Activated T-cell treated with anti-CD3 and anti-CD28 coated beads for 48 hours (primary cell): Measurements from ENCODE around the gene PPP2R5B.

Experiments used
- DNase-seq: peaks from one replicate; pipeline ENCODE4 v3.0.0-alpha.2; 2020; ENCODE audit warnings: low read depth

The PPP2R5B gene

DNA sequence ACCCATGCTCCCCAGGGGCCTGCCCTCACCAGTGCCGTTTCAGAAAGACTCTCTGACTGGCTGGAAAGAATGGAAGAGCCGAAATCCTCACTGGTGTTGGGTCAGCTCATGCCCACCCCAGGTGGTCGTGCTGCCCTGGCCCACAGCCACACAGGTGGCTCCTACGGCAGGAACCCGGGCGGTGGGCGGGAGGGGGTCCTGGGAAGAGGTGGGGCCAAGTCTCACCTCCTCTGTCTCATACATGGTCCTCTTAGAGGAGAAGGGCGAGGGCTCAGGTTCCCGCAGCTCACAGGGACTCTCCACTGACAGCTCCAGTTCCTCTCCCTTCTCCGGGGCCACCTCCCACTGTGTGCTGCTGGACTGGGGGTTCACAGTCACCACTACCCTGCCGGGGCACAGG is 15.7 kb upstream of the PPP2R5B start:
- no peak for DNase-seq

DNA sequence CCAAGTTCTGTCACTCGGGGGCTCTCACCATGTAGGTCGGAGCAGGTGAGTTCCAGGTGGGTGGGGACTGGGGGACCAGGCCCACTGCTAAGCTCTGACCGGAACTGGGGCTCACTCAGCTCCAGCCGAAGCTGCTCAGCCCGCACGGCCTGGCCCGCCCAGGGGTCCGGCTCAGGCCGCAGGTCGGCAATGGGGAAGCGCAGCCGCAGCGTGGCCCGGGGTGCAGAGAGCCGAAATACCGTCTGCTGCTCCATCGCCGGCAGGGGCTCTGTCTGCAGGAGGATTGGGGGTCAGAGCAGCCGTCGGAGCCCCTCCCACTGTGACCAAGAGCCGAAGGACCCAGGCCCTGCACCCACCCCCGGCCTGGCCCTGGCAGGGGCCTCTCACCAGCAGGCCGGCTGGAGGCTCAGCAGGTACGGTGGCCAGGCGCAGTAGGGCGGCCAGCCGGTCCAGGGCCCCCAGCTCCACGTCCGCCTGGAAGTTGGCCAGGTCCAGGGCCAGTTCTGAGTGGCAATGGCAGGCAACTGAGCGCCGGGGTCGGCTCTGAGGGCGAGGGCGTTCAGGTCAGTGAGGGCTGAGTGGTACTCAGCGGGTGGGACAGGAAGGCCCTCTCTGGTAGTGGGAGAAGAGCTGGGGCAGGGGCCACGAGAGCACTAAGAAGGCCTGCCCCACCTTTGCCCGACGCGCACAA is 14.7 kb upstream of the PPP2R5B start:
- DNase-seq = no peak

DNA sequence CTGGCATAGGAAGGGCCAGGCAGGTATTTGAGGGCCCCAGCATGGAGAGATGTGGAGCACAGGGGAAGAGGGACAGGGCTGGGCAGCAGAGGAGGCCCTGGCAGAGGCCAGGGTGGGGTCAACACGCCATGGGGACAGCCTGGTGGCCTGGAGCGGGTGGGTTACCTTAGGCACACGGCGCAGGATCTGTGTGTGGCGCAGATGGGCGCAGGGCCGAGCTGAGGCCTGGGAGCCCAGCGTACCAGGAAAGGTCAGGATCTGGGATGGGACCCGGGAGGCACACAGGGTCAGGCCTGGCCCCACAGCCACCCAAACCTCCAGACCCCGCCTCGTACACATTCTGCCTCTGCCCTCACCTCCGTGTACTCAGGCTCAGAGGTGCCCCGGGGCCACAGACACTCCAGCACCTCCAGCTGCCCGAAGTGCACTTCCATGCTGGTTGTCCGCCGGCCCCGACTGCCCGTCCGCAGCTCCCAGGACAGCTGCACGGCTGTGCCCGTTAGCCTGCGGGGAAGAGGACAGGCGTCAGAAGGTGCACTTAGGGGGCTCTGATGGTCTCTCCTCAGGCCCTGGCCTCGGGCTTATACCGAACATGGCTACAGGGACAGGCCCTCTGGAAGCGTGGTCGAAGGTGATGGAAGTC is 13.9 kb upstream of the PPP2R5B start:
- DNase-seq = no peak

DNA sequence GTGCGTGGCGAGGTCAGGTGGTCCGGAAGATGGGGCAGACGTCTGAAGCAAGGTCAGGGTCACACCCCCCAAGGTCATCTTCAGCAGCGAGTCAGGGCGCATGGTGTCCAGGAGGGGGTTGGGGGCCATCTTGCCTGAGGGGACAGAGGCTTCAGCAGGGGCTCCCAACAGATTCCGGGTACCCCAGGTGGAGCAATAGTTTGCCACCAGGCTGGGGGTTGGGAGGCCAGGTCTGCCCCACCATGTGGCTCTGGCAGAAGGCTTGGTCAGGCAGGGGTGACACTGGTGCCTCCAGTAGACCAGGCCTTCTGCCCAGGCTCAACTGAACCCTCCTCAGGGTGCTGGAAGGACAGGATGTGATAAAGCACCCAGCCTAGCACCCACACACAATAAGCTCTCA is 13.3 kb upstream of the PPP2R5B start:
- DNase-seq = no peak

DNA sequence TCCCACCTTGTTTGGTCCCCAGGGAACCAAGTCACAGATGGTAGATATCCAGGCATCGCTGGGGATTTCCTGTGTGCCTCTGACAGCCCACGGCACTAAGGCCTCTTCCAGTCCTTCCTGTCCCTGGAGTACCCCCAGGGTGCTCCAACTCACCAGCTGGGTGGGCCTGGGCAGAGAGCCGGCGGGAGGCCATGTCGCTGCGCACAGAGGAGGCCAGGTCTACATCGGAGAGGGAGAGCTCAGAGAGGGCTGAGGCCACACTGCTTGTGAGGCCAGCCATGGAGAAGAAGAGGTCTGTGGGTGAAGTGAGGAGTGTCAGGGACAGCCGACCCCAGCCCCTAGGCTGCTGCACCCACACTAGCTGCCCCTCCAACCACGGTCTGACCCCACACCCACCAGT is 12.8 kb upstream of the PPP2R5B start:
- DNase-seq = no peak

DNA sequence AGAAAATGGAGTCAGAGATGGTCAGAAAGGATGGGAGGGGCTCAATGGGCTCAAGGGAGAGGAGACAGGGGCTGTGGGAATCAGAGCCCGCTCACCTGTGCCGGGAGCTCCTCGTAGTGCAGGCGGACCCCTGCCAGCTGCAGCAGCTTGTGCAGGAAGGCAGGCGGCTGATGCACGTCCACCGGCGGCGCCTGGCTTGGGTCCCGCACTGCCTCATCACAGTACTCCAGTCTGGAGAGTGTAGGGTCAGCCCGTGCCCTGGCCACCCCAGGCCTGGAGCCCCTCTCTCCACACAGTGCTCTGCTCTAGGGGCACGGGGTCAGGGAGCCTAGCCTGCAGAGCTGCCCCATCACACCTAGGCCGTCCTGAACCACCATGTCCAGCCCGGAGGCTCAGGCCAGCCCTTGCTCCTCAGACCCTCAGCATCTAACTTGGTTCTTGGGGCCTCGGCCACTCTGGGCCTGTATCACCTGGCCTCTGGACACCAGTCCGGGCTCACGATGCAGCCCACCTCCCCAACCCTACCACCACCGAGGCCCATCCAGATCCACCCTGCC is 11.2 kb upstream of the PPP2R5B start:
- DNase-seq = no peak

DNA sequence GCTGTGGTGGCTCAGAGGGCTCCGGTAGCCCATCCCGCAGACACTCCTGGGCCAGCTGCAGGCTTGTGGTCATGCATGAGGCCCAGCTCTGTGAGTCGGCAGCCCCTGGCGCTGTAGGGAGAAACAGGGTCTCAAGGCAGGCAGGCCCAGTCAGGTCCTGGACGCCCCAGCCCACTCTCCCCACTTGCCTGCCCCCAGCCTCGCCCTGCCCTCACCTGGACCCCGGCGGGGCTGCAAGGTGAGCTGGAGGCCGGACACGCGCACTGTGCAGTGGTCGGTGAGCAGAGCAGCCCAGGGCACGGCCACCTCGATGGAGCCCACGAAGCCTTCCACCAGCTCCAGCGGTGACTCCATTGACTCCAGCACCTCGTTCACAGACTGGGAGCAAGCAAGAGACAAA is 10.4 kb upstream of the PPP2R5B start:
- DNase-seq = no peak

DNA sequence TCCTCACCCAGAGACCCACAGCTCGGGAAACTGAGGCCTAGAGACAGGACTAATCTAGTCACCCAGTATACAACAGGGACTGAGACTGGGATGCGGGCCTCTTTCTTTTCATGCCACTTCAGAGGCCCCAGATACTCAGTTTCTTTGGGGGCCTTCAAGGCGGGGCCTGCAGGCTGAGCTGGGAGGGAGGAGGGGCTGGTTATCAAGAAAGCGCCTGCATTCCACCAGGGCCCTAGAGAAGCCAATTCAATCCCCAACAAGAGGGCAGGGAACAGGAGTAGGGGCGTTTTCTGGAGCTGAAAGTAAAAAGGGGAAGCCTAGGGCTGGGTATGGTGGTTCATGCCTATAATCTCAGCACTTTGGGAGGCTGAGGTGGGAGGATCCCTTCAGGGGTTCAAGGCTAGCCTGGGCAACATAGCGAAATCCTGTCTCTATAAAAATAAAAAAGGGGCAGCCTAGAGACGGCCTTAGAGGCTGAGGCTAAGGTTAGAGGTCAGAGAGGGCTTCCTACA is 9.1 kb upstream of the PPP2R5B start:
- no peak for DNase-seq

DNA sequence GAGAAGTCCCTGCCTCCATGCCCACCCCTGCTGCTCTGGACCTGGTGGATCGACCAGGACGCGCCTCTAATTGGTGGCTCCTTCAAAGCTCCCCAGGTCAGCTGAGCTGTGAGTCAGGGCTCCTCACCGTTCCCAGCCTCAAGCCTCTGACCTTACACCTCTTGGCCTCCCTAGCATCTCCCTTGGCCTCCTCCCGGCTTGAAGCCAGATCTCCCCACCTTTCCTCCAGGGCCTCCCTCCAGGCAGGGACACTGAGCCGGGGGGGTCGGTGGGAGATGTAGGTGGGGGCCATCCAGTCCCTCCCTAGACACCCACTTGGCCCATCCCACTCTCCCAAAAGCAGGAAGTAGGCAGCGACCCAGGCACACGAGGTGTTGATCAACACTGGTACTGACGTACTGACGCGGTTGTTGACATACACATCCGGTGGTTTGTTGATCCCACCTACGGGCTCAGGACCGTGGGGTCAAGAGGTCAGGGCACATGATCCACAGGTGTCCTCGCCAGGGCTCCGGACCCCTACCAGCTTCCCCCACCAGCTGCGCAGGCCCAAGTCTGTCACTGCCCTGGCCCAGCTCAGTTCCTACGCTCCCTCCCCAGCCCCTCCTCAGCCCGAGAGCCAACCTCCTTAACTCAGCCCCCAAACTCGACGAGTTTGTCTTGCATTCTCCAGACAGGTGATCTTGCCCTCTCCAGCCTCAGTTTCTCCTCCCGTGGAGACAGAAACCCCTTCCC is 8.3 kb upstream of the PPP2R5B start:
- no peak for DNase-seq

DNA sequence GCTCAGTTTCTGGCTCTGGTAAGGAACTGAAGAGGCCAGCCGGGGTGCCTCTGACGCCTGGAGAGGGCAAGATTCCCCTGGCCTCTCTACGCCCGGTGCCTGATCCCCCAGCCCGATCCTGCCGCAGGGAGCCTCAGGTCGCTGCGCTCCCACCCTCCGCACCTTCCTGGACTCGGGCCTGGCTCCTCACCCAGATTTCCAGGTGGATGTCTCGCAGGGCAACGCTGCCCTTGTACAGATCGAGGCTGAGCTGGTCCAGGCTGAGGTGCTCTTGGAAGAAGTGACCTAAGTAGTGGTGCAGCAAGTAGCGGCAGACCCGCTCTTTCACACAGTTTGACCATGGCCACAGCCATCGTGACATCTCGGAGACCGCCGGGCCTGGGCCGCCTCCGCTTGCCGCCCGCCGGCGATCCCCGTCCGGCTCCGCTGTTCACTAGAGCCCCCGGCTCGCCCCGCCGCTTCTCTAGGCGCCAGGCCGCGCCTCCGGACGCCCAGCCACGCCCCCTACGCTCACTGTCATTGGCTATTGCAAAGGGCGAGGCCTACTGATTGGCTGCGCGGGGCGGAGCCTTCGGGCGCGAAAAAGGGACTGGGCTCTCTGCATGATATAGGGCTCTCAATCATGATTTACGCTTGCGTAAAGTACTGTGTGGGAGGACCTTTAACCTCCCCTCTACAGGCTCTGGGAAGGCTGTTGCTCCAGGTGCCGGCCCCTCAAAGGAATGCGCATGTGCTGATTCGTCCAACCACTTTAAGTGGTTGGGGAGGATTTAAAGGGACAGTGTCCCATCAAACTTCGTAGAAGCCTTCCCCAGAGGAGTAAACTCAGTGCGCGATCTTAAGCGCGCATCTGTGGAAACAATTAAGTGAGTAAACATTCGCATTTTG is 7.5 kb upstream of the PPP2R5B start, which contains the start of gene ATG2A:
Gene ATG2A (minus strand): TSS at position 435 of the 888 bp plus-strand sequence. CDS start 74 bp downstream, at position 361.
- DNase-seq = peak; percentile 98

DNA sequence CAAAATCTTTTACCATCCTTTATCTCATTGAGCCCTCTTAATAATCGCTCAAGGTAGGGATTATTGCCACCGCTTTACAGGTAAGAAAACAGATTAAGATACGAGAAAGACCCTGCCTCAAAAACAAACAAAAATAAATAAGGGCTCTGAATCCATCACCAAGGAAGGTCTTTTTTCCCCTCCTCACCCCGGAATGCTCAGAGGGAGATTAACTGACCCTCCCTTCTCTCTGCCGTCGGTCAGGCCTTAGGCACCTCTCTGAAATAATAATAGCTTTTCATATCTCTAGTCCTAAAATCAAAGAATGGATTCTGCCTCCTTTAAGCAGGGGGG is 6.9 kb upstream of the PPP2R5B start:
- no peak for DNase-seq

DNA sequence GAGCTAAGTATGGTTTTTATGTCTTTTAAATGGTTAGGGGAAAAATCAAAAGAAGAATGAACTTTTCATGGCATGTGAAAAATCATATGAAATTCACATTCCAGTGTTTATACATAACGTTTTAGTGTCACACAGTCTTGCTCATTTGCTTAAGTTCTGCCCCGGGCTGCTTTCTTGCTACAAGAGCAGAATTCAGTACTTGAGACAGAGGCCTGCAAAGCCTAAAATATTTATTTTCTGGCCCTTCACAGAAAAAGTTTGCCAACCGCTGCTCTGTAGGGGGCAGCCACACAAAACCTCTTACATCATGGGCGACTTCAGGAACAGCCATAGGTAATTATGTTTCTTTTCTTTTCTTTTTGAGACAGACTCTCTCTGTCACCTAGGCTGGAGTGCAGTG is 6.5 kb upstream of the PPP2R5B start:
- no peak for DNase-seq

DNA sequence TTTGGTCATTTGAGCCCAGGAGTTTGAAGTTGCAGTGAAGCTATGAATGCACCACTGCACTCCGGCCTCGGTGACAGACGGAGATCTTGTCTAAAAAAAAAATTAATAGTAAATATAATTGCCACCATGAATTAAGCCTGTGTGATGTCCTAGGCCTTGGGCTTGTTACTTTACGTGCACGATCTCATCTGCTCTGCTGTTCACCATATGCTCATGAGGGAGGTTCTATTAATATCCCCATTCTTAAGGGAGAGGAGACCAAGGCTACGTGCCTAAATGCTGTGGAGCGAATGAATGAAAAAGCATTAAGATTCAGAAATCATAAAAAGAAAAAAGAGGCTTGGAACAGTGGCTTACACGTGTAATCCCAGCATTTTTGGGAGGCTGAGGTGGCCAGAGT is 4.9 kb upstream of the PPP2R5B start:
- DNase-seq = no peak

DNA sequence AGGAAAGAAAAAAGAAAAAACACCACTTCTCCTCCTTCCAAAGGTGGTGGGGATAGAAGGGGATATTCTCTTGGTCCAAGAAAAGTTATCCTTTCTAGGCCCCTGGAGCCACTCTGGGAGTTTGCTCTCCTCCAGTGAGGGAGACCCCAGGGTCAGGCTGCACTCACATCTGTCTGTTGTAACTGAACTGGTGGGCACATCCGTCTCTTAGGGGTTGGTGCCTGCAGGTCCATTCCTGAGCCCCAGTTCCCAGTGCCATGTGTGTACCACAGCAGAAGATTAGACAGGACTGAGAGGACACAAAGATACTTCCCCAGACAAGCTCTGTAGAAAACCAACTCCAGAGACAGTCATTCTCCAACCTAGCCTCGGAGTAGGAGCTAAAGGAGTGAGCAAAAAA is 4.4 kb upstream of the PPP2R5B start:
- no peak for DNase-seq

DNA sequence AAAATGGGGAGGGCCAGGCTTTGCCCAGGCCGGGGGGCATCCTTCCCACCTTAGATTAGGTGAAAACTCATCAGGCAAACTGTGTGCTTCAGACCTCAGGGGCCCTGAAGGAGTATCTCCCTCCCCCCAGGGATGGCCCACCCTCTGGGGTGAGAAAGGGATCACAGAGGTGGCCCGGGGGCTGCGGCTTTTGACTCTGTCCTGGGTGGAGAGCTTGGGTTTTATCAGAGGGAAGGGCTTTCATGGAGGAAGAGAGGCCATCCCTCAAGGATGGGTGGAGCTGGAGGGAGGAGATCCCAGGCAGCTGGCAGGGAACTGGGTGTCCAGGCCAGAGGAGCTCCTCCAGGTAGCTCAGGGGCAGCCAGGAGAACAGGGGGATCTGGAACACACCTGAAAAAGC is 3.1 kb upstream of the PPP2R5B start:
- DNase-seq = no peak

DNA sequence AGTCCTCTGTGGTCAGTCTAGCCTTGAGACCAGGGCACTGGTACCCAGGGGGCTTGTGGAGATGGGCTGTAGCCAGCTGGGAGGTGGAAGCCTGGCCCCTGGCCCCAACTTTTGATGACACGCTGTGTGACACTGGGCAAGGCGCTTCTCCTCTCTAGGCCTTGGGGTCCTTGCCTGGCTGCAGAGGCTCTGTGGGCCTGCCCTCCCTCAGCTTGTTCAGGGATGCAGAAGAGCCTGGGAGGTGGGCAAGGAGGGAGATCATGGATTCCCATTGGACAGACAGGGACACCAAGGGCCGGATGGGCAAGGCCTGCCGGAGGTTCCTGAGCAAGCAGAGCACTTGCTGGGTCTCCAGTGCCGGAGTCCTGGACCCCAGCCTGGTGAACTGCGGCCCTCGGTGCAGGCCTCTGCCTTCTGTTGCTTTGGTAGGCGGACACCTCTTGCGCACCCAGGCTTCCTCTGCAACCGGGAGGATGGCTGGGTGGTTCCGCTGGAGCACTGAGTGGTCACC is 1.3 kb upstream of the PPP2R5B start:
- DNase-seq = no peak

DNA sequence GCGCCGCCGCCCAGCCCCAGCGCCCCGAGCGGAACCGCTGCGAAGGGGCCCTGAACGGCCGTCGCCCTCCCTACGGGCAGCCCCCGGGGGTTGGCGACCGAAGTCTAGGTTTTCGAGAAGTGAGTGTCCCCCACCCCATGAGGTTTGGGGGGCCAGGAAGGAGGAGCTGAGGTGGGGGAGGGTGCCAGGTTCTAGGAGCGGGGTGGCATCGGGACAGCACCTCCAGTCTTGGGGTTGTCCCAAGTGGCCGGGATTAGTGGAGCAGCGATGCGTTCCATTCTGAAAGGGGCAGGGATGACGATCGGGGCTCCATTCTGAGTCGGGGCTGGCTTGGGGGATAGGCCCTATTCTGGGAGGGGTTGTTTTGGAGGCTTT is 408 bp downstream of the PPP2R5B start:
- DNase-seq = no peak

DNA sequence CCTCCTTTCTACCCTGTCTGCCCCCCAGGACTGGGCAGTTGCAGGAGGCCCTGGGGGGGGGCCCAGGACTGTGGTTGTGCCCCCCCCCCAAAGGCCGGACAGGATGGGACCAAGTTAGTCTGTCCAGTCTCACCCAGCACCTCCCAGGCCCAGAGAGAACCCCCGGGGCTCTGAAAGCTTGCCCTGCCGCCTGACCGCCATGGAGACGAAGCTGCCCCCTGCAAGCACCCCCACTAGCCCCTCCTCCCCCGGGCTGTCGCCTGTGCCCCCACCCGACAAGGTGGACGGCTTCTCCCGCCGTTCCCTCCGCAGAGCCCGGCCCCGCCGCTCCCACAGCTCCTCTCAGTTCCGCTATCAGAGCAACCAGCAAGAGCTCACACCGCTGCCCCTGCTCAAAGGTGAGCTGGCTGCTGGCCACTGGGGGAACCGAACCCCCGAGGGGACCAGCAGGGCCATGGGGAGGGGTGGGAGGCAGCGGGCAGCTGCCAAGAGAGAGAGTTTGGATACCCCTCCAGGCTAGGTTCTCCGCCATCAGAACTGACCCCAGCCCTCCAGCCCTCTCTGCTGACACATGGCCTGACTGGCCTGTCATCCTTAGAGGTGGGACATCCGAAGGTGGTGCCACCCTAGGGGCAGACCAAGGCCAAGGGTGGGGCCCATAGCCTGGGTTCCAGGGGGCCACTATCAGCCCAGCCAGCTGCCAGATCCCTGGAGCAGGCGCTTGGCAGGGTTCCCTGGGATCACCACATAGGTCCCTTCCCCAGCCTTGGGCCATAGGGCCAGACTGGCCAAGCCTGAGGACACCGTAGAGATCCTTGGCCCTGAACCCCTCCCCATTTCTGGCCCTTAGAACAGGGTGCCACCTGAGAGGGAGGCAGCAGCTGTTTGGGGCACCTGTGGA is 1.3 kb downstream of the PPP2R5B start:
- no peak for DNase-seq

DNA sequence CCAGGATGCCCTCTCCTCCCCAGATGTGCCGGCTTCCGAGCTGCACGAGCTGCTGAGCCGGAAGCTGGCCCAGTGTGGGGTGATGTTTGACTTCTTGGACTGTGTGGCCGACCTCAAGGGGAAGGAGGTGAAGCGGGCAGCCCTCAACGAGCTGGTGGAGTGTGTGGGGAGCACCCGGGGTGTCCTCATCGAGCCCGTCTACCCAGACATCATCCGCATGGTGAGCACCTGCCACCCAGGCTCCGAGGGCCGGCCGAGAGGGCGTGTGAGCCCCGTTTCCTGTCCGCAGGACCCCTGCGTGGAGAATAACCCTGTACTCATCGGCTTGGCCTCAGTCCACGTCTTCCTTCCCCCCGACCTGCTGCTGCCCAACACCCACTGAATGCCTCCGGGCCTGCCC is 2.2 kb downstream of the PPP2R5B start:
- no peak for DNase-seq

DNA sequence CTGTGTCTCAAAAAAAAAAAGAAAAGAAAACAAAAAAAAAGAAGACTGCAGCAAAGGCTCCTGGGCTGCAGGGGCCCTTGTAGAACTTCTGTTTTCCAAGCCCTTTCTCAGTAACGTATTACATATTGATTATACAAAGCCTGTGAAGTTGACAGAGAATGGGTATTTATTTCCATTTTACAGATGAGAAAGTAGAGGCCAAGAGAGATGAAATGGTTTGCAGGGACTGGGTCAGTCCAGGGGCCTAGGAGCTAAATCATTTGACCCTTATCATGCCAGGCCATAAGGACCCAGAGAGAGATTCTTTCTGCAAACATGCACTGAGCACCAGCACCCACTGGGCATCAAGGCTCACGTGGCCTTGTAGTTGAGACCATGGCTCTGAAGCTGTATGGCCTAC is 4.5 kb downstream of the PPP2R5B start:
- DNase-seq = no peak

DNA sequence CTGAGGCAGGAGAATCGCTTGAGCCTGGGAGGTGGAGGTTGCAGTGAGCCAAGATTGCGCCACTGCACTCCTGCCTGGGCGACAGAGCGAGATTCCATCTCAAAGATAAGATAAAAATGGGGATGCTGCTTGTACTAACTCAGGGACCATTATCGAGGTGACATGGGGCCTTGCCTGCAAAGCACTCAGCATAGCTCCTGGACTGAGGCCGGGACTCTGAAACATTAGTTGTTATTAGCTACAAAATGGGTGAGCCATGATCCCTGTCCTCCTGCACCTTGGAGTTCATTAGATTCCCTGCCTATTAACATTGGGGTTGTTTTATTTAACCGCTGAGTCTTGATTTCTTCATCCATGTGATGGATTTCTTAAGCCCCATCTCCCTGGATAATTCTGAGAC is 5.1 kb downstream of the PPP2R5B start:
- no peak for DNase-seq
